WTC11 (cell line): ENCODE measurements around the gene MEFV. TPM values are rescaled to one million over a fixed set of nuclear protein-coding genes. Genes with fewer than 3 reads are reported as not detected.

Experiments used
- ATAC-seq: fragments of 200-7000 bp; cut with Tn5 transposase; 2 replicates; pipeline ENCODE4 v1.10.0; 2021; ENCODE audit warnings: mild to moderate bottlenecking, moderate library complexity
- CTCF ChIA-PET: fragments of 300-600 bp; sonication (Branson Sonifier 250); formaldehyde crosslinking; loops from one replicate; lab custom pipeline; 2021; ENCODE audit warnings: antibody characterized with exemption; lab: Charles Lee
- POLR2A ChIA-PET: fragments of 350-600 bp; sonication (Branson Sonifier 250); formaldehyde crosslinking; loops from one replicate; lab custom pipeline; 2021; ENCODE audit warnings: antibody characterized with exemption; lab: Charles Lee
- DNase-seq: peaks from one replicate; pipeline ENCODE4 v3.0.0; 2021; ENCODE audit warnings: low spot score
- H3K27ac Mint-ChIP-seq: 2 replicates; pipeline ENCODE4 v1.8.0; 2021; ENCODE audit warnings: mixed read lengths
- H3K27me3 Mint-ChIP-seq: 2 replicates; pipeline ENCODE4 v1.8.0; 2021; ENCODE audit warnings: low read depth, mild to moderate bottlenecking, moderate library complexity, mixed read lengths
- H3K36me3 Mint-ChIP-seq: 2 replicates; pipeline ENCODE4 v1.8.0; 2021; ENCODE audit warnings: mixed read lengths
- H3K4me1 Mint-ChIP-seq: 2 replicates; pipeline ENCODE4 v1.8.0; 2022; ENCODE audit warnings: mixed read lengths
- H3K4me3 Mint-ChIP-seq: 2 replicates; pipeline ENCODE4 v1.8.0; 2021; ENCODE audit warnings: mild to moderate bottlenecking, moderate library complexity, mixed read lengths
- H3K9me3 Mint-ChIP-seq: 2 replicates; pipeline ENCODE4 v1.8.0; 2021; ENCODE audit warnings: mixed read lengths
- ESRRA ChIP-seq: sonication (generic); formaldehyde crosslinking; IDR thresholded peaks from 2 replicates; pipeline ENCODE4 v1.8.1; 2022; ENCODE audit warnings: mild to moderate bottlenecking, missing genetic modification reagents, borderline replicate concordance
- PRRX2 ChIP-seq: fragments of 250-450 bp; sonication (Bioruptor Pico); IDR thresholded peaks from 2 replicates; pipeline ENCODE4 v1.8.0; 2021; ENCODE audit warnings: mild to moderate bottlenecking
- SMAD3 ChIP-seq: sonication (generic); formaldehyde crosslinking; IDR thresholded peaks from 2 replicates; pipeline ENCODE4 v1.8.0; 2022; ENCODE audit warnings: missing genetic modification reagents, mild to moderate bottlenecking, borderline replicate concordance
- SMAD4 ChIP-seq: sonication (generic); formaldehyde crosslinking; IDR thresholded peaks from 2 replicates; pipeline ENCODE4 v1.8.0; 2022; ENCODE audit warnings: mild to moderate bottlenecking, missing genetic modification reagents
- TEAD4 ChIP-seq: sonication (generic); formaldehyde crosslinking; IDR thresholded peaks from 2 replicates; pipeline ENCODE4 v1.8.0; 2022; ENCODE audit warnings: mild to moderate bottlenecking, missing genetic modification reagents
- ZNF232 ChIP-seq: sonication (generic); formaldehyde crosslinking; IDR thresholded peaks from 2 replicates; pipeline ENCODE4 v1.8.0; 2022; ENCODE audit warnings: mild to moderate bottlenecking, missing genetic modification reagents
- ZNF263 ChIP-seq: sonication (generic); formaldehyde crosslinking; IDR thresholded peaks from 2 replicates; pipeline ENCODE4 v1.8.1; 2022; ENCODE audit warnings: low read depth, mild to moderate bottlenecking, moderate library complexity, missing genetic modification reagents
- ZNF317 ChIP-seq: sonication (generic); formaldehyde crosslinking; IDR thresholded peaks from 2 replicates; pipeline ENCODE4 v1.8.1; 2023; ENCODE audit warnings: low read depth, mild to moderate bottlenecking, moderate library complexity, missing genetic modification reagents, borderline replicate concordance
- ZNF423 ChIP-seq: fragments of 250-450 bp; sonication (Bioruptor Pico); IDR thresholded peaks from 2 replicates; pipeline ENCODE4 v2.1.2; 2022; ENCODE audit warnings: mild to moderate bottlenecking, moderate library complexity
- total RNA-seq: library from RNA; stranded (reverse); gene quantifications from 3 replicates; pipeline ENCODE4 v1.2.3, GENCODE V29; 2021
- TF ChIP-seq, protein P1 (sequence below): fragments of 250-450 bp; sonication (Bioruptor Pico); IDR thresholded peaks from 2 replicates; pipeline ENCODE4 v1.9.0; 2021; ENCODE audit warnings: mild to moderate bottlenecking, borderline replicate concordance
- TF ChIP-seq, protein P2 (sequence below): sonication (generic); formaldehyde crosslinking; conservative IDR thresholded peaks from 2 replicates; pipeline ENCODE4 v1.8.1; 2022; ENCODE audit warnings: mild to moderate bottlenecking, missing genetic modification reagents
- TF ChIP-seq, protein P3 (sequence below): sonication (generic); formaldehyde crosslinking; IDR thresholded peaks from 2 replicates; pipeline ENCODE4 v1.8.0; 2022; ENCODE audit warnings: mild to moderate bottlenecking, missing genetic modification reagents
- TF ChIP-seq, protein P4 (sequence below): fragments of 250-450 bp; sonication (Bioruptor Pico); IDR thresholded peaks from 2 replicates; pipeline ENCODE4 v1.9.0; 2021; ENCODE audit warnings: mild to moderate bottlenecking
- TF ChIP-seq, protein P5 (sequence below): sonication (generic); formaldehyde crosslinking; IDR thresholded peaks from 2 replicates; pipeline ENCODE4 v1.8.0; 2022; ENCODE audit warnings: missing genetic modification reagents
- TF ChIP-seq, protein P6 (sequence below): sonication (generic); formaldehyde crosslinking; IDR thresholded peaks from 2 replicates; pipeline ENCODE4 v1.8.1; 2023; ENCODE audit warnings: mild to moderate bottlenecking, missing genetic modification reagents
- TF ChIP-seq, protein P7 (sequence below): sonication (generic); formaldehyde crosslinking; IDR thresholded peaks from 2 replicates; pipeline ENCODE4 v1.8.1; 2022; ENCODE audit warnings: low read depth, mild to moderate bottlenecking, moderate library complexity, missing genetic modification reagents, borderline replicate concordance
- TF ChIP-seq, protein P8 (sequence below): sonication (generic); formaldehyde crosslinking; IDR thresholded peaks from 2 replicates; pipeline ENCODE4 v1.8.1; 2023; ENCODE audit warnings: mild to moderate bottlenecking, moderate library complexity, missing genetic modification reagents
- TF ChIP-seq, protein P9 (sequence below): sonication (generic); formaldehyde crosslinking; IDR thresholded peaks from 2 replicates; pipeline ENCODE4 v1.8.1; 2022; ENCODE audit warnings: mild to moderate bottlenecking, missing genetic modification reagents, moderate library complexity, borderline replicate concordance

MEFV gene
- total RNA-seq, 1 experiment from 2014 or later, result 0.09 TPM

DNA sequence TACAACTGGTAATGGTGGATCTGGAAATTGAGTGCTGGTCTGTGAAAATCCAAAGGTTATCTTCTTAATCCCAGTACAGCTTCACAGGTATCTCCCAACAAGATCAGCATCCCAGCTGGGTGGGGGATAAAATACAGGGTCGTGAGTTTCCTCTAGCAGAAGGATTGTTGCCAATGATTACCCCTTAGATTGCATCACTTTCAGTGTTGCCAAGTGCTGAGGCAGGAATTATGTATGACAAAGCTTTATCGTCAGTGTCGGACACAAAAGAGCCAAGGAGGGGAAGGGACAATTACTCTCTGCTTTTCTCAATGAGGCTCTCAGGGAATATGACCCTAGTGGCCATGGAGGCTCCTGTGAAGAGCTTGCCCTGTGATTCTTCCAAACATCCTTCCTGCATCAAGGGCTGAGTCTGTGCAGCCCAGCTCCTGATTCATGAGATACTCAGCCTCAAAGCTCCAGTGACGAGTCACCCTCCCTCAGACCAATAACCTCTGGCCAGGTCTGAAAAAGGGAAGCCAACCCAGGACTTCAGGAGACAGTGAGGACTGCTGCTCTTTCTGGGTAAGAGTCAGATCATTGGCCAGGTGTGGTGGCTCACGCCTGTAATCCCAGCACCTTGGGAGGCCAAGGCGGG lies 53.4 kb downstream of the MEFV start (continued):
- TF ChIP-seq, protein P1, sequence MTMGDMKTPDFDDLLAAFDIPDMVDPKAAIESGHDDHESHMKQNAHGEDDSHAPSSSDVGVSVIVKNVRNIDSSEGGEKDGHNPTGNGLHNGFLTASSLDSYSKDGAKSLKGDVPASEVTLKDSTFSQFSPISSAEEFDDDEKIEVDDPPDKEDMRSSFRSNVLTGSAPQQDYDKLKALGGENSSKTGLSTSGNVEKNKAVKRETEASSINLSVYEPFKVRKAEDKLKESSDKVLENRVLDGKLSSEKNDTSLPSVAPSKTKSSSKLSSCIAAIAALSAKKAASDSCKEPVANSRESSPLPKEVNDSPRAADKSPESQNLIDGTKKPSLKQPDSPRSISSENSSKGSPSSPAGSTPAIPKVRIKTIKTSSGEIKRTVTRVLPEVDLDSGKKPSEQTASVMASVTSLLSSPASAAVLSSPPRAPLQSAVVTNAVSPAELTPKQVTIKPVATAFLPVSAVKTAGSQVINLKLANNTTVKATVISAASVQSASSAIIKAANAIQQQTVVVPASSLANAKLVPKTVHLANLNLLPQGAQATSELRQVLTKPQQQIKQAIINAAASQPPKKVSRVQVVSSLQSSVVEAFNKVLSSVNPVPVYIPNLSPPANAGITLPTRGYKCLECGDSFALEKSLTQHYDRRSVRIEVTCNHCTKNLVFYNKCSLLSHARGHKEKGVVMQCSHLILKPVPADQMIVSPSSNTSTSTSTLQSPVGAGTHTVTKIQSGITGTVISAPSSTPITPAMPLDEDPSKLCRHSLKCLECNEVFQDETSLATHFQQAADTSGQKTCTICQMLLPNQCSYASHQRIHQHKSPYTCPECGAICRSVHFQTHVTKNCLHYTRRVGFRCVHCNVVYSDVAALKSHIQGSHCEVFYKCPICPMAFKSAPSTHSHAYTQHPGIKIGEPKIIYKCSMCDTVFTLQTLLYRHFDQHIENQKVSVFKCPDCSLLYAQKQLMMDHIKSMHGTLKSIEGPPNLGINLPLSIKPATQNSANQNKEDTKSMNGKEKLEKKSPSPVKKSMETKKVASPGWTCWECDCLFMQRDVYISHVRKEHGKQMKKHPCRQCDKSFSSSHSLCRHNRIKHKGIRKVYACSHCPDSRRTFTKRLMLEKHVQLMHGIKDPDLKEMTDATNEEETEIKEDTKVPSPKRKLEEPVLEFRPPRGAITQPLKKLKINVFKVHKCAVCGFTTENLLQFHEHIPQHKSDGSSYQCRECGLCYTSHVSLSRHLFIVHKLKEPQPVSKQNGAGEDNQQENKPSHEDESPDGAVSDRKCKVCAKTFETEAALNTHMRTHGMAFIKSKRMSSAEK (CRISPR knock-in tag), result no peak
- TF ChIP-seq, protein P2, sequence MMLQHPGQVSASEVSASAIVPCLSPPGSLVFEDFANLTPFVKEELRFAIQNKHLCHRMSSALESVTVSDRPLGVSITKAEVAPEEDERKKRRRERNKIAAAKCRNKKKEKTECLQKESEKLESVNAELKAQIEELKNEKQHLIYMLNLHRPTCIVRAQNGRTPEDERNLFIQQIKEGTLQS (CRISPR knock-in tag), result no peak
- no peak for TF ChIP-seq SMAD3 (CRISPR knock-in tag)

DNA sequence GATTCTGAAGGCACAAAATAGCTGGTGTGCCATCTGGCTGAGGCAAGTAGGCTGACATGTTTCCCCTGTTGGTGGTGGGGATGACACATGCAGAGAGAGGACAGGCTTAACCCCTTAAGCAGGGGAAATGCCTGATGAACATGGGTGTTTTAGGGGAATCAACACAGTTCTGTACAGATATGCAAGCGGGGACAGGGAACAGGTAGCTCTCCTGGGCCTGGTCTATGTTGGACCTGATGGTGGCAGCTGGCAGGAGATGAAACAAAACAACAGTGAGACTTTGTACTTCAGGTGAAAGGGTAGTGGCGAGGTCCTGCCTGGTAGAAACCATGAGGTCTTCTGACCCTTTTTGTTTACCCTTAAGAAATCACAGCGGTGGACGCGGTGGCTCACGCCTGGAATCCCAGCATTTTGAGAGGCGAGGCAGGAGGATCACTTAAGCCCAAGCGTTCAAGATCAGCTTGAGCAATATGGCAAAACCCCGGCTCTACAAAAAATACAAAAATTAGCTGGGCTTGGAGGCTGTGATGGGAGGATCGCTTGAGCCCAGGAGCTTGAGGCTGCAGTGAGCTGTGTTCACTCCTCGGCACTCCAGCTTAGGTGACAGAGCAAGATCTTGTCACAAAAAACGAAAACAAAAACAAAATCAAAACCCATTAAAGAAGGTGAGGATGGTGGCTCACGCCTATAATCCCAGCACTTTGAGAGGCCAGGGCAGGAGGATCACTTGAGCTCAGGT lies 57.9 kb downstream of the MEFV start:
- DNase-seq (no peak), ATAC-seq (no peak)
- H3K27ac Mint-ChIP-seq, result no peak overlapping the region
- POLR2A ChIA-PET, result no interaction called here
- no peaks in the 10 kb centered on the region for H3K4me1 Mint-ChIP-seq
- H3K4me3 Mint-ChIP-seq, result no peak overlapping the region
- H3K27me3 Mint-ChIP-seq, result peaks cover 74% of the 10 kb centered on the region
- peaks cover 8% of the 10 kb centered on the region for H3K9me3 Mint-ChIP-seq
- H3K36me3 Mint-ChIP-seq, result no peaks in the 10 kb centered on the region
- CTCF ChIA-PET, result no interaction called here
- TF ChIP-seq, protein P3, sequence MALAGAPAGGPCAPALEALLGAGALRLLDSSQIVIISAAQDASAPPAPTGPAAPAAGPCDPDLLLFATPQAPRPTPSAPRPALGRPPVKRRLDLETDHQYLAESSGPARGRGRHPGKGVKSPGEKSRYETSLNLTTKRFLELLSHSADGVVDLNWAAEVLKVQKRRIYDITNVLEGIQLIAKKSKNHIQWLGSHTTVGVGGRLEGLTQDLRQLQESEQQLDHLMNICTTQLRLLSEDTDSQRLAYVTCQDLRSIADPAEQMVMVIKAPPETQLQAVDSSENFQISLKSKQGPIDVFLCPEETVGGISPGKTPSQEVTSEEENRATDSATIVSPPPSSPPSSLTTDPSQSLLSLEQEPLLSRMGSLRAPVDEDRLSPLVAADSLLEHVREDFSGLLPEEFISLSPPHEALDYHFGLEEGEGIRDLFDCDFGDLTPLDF (CRISPR knock-in tag), result no peak
- no peak for TF ChIP-seq PRRX2
- no peak for TF ChIP-seq ZNF232 (CRISPR knock-in tag)
- TF ChIP-seq, protein P4, sequence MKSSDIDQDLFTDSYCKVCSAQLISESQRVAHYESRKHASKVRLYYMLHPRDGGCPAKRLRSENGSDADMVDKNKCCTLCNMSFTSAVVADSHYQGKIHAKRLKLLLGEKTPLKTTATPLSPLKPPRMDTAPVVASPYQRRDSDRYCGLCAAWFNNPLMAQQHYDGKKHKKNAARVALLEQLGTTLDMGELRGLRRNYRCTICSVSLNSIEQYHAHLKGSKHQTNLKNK, result no peak
- no peak for TF ChIP-seq ZNF317 (CRISPR knock-in tag)
- TF ChIP-seq ZNF423, result no peak
- TF ChIP-seq, protein P5, sequence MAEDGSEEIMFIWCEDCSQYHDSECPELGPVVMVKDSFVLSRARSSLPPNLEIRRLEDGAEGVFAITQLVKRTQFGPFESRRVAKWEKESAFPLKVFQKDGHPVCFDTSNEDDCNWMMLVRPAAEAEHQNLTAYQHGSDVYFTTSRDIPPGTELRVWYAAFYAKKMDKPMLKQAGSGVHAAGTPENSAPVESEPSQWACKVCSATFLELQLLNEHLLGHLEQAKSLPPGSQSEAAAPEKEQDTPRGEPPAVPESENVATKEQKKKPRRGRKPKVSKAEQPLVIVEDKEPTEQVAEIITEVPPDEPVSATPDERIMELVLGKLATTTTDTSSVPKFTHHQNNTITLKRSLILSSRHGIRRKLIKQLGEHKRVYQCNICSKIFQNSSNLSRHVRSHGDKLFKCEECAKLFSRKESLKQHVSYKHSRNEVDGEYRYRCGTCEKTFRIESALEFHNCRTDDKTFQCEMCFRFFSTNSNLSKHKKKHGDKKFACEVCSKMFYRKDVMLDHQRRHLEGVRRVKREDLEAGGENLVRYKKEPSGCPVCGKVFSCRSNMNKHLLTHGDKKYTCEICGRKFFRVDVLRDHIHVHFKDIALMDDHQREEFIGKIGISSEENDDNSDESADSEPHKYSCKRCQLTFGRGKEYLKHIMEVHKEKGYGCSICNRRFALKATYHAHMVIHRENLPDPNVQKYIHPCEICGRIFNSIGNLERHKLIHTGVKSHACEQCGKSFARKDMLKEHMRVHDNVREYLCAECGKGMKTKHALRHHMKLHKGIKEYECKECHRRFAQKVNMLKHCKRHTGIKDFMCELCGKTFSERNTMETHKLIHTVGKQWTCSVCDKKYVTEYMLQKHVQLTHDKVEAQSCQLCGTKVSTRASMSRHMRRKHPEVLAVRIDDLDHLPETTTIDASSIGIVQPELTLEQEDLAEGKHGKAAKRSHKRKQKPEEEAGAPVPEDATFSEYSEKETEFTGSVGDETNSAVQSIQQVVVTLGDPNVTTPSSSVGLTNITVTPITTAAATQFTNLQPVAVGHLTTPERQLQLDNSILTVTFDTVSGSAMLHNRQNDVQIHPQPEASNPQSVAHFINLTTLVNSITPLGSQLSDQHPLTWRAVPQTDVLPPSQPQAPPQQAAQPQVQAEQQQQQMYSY (CRISPR knock-in tag), result no peak
- TF ChIP-seq, protein P6, sequence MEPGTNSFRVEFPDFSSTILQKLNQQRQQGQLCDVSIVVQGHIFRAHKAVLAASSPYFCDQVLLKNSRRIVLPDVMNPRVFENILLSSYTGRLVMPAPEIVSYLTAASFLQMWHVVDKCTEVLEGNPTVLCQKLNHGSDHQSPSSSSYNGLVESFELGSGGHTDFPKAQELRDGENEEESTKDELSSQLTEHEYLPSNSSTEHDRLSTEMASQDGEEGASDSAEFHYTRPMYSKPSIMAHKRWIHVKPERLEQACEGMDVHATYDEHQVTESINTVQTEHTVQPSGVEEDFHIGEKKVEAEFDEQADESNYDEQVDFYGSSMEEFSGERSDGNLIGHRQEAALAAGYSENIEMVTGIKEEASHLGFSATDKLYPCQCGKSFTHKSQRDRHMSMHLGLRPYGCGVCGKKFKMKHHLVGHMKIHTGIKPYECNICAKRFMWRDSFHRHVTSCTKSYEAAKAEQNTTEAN (CRISPR knock-in tag), result no peak
- TF ChIP-seq, protein P7, sequence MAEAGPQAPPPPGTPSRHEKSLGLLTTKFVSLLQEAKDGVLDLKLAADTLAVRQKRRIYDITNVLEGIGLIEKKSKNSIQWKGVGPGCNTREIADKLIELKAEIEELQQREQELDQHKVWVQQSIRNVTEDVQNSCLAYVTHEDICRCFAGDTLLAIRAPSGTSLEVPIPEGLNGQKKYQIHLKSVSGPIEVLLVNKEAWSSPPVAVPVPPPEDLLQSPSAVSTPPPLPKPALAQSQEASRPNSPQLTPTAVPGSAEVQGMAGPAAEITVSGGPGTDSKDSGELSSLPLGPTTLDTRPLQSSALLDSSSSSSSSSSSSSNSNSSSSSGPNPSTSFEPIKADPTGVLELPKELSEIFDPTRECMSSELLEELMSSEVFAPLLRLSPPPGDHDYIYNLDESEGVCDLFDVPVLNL (CRISPR knock-in tag), result no peak
- no peak for TF ChIP-seq TEAD4 (CRISPR knock-in tag)
- no peak for TF ChIP-seq ESRRA (CRISPR knock-in tag)
- TF ChIP-seq ZNF263 (CRISPR knock-in tag), result no peak
- TF ChIP-seq, protein P8, sequence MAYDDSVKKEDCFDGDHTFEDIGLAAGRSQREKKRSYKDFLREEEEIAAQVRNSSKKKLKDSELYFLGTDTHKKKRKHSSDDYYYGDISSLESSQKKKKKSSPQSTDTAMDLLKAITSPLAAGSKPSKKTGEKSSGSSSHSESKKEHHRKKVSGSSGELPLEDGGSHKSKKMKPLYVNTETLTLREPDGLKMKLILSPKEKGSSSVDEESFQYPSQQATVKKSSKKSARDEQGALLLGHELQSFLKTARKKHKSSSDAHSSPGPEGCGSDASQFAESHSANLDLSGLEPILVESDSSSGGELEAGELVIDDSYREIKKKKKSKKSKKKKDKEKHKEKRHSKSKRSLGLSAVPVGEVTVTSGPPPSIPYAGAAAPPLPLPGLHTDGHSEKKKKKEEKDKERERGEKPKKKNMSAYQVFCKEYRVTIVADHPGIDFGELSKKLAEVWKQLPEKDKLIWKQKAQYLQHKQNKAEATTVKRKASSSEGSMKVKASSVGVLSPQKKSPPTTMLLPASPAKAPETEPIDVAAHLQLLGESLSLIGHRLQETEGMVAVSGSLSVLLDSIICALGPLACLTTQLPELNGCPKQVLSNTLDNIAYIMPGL, result no peak
- TF ChIP-seq, protein P9, sequence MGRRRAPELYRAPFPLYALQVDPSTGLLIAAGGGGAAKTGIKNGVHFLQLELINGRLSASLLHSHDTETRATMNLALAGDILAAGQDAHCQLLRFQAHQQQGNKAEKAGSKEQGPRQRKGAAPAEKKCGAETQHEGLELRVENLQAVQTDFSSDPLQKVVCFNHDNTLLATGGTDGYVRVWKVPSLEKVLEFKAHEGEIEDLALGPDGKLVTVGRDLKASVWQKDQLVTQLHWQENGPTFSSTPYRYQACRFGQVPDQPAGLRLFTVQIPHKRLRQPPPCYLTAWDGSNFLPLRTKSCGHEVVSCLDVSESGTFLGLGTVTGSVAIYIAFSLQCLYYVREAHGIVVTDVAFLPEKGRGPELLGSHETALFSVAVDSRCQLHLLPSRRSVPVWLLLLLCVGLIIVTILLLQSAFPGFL (CRISPR knock-in tag), result no peak
- no peak for TF ChIP-seq SMAD4 (CRISPR knock-in tag)
